Measurements from ENCODE around the gene RFC3.
"Not testable (repeated sequence)": the region's sequence is repeated elsewhere in the genome, so short reads cannot be mapped to it uniquely, and the experiment has no call there.

Gene RFC3, protein sequence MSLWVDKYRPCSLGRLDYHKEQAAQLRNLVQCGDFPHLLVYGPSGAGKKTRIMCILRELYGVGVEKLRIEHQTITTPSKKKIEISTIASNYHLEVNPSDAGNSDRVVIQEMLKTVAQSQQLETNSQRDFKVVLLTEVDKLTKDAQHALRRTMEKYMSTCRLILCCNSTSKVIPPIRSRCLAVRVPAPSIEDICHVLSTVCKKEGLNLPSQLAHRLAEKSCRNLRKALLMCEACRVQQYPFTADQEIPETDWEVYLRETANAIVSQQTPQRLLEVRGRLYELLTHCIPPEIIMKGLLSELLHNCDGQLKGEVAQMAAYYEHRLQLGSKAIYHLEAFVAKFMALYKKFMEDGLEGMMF

DNA sequence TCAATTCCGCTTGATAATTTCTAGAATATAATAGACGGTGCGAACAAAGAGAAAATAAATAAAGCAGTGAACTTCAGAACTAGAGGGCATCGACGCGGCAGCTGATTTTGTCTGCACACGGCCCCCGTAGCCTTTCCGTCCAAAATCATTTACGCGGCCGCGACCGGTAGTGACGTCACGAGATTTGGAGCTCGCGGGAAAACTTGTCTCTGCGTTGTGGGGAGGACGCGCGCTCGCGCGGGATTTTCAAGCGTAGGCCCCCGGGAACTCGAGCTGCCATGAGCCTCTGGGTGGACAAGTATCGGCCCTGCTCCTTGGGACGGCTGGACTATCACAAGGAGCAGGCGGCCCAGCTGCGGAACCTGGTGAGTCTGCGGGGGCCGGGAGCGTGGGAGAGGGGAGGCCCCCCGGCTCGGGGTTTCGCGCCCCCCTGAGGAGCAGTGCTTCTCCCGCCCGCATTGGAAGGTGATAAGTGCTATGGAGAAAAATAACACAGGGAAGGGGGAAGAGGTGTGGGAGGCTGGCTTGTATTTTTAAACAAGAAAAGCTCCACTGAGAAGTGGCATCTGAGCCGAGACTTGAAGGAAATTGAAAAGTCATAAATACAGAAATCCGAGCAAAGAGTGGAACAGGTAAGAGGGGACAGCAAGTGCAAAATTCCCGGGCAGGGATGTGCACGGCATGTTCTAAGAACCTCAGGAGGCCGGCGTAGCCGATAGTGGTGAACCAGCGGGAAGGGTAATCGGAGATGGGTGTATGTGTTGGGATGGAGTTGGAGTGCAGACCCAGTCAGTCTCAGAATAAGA, at the start of gene RFC3:
TSS of gene RFC3 (plus strand) at position 249 of the 806 bp plus-strand sequence. CDS start at position 279, 30 bp downstream.
- peak; percentile 68 for DNase-seq

DNA sequence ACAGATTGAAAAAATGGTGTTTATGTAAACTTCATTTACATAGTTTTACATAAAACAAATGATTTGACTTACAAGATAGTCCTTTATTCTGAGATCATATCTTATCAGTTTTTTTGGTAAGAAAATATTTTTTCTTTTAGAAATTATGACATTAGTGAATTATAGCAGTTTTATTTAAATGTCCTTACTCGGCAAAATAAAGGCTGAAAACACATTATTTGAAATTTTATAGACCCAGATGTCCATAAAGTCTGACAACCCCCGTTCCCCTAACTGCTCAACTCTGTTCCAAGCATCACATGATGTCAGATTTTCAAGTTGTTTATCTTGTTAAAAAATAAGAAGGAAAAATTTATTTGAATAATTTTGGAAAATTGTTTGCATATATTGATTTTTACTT, 46.7 kb upstream of the RFC3 start:
- no peak for DNase-seq

DNA sequence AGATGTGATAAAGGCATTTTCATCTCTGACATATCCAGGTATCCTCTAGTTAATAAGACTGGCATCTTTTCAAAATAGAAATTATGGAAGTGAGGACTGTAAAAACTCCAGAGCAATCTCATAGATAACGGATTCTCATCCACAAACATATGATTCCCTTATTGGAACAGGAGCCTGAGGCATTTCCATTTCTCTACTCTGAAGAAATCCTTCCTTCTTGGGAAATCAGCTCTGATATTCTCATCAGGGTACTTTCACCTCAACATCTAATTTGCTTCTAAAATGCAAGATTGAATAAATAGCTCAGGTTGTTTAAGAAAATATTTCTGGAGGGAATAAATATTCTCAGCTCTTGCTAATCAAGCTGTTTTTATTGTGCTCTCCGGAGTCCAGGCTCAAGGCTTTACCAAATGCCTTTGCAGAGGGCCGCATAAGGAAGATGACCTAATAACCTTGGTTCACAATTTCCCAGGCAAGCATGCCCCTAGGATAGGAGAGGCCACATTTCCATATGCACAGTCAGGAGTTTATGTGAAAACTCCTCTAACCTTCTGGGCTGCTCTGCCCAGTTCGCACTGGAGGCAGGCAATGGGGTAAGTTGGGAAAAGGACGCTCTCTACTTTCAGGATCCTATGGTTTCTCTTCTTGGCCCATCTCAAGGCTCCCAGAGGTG, 44.0 kb upstream of the RFC3 start:
- DNase-seq: no peak

DNA sequence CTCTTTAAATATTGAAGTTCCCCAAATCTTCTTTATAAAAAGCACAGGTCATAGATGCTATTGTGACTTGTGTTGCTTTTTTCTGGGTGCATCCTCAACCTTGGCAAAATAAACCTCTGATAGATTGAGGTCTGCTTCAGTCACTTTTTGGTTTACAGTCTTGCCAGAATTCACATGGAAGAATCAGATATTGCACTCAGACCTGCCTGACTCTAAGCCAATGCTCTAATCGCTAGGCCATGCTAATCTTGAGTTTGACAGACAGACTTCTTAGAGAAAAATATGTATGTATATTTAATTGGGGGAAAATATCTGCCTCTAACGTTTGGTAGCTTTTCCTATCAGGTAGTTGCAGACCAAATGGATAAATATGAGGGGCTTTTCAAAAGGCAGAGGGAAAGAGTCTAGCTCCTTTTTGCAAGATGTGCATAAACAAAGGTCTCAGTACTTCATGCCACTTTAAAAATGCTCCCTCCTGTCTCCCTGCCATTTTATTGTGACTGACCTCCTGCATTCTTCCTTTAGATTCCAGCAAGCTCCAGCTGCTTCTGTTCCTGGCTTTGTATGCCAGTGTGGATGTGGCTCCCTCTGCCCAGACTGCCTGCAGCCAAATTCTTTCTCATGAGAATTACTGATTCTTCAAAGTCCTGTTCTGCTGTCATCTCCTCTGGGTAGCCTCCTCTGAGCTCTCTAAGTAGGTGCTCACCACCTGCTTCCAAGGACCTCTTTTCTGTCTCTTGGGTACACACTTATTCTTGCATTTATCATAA, 42.4 kb upstream of the RFC3 start:
- no peak for DNase-seq

DNA sequence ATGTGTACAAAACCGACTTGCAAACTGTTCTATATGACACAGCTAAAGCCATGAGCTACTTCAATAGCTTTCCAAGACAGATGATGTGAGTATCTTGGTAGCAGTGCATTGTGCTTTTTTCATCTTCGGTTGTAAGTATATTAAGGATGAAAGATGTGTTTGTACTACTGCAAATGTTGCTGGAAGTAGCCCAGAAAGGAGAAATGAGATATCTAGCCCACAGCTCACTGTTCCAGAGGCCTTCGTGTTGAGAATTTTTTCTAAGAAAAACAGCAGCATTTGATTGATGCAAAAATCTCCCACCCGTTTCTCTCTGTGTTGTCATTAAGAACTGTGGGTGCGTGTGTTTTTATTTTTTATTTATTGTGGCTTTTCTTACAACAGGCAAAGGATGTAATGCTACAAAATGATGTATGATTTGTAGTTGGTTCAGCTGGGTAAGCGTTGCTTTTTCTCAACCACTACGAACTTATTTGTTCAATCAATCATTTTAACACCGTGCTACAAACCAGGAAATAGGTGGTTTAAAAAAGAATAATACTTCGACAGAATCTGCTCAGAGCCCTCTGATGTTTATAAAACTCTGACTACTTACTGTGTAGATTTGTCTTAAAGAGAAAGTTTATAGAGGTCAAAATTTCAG, 41.6 kb upstream of the RFC3 start:
- no peak for DNase-seq

DNA sequence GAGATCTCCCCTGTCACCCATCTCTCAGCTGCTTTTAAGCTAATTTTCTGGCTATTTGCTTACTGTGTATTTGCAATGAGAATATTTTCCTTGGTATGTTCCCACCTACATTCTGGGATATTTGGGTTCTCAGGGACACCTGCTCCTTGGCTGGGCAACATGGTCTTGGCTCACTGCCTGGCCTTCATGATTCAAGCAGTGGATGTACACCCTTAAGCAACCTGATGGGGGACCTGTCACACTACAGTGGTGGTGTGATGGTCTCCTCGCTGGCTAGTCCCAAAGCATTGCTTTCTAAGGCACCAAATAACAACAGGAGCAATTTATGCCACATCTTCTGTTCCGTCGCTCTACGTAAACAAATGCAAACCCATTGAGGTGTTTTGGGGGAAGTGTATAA, 35.3 kb upstream of the RFC3 start:
- DNase-seq: no peak

DNA sequence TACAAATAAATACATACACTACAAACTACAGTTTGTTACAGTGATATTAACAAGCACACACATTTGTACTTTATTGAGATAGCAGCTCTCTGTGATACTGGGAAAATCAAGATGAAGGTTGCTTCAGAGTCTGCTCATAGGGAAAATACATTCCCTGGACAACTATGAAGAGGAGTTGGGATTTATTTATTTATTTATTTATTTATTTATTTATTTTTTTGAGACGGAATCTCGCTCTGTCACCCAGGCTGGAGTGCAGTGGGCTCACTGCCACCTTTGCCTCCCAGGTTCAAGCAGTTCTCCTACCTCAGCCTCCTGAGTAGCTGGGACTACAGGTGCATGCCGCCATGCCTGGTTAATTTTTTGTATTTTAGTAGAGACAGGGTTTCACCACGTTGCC, 34.7 kb upstream of the RFC3 start:
- not testable (repeated sequence) for DNase-seq

DNA sequence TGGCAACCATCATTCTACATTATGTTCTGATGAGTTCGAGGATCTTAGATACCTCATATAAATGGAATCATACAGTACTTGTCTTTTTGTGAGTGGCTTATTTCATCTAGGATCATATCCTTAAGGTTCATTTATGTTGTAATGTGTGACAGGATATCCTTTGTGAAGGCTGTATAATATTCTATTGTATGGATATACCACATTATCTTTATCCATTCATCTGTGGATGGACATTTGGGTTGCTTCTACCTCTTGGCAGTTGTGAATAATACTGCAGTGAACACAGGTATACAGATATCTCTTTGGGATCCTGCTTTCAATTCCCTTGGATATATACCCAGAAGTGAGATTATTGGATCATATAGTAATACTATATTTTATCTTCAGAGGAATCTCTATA, 33.2 kb upstream of the RFC3 start:
- DNase-seq: no peak

DNA sequence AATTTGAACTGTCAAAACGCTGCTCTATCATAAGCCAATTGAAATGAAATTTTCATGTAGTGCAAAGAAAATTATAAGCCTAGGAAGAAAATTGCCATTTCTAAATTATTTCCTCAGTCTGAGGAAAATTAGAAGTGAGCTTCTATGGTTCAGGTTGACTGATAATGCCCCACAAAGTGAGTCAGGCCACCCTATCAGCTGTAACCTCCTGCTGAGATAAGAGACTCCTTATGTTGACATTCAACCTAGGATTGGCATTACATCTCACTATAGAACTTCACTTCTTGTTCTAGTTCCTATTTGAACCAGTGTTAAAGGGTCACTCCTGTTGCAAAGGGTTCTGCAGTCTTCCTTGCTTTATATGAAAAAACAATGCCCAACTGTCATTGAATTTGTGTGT, 32.6 kb upstream of the RFC3 start:
- DNase-seq: no peak

DNA sequence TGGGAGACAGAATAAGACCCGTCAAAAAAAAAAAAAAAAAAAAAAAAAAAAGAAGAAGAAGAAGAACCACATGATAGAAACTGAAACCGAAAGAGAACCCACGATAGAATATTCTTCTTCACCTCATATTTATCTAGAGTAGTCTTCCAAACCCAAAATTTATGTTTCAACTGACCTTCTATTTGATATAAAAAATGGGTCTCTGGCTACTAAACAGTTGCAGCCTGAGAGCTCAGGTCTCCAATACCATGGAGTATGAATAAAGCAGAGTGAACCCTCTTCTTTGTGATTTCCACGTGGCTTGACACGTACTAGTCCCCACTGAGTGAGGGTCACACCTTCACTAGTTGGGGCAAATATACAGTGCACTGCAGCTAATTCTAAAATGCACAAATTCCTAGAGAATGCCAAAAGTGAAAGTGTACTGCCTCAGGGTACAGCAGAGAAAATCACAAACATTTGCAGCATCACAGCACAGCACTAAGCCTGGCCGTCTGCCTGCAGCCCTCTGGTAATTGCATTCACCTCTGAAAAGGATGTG, 30.8 kb upstream of the RFC3 start:
- DNase-seq: no peak

DNA sequence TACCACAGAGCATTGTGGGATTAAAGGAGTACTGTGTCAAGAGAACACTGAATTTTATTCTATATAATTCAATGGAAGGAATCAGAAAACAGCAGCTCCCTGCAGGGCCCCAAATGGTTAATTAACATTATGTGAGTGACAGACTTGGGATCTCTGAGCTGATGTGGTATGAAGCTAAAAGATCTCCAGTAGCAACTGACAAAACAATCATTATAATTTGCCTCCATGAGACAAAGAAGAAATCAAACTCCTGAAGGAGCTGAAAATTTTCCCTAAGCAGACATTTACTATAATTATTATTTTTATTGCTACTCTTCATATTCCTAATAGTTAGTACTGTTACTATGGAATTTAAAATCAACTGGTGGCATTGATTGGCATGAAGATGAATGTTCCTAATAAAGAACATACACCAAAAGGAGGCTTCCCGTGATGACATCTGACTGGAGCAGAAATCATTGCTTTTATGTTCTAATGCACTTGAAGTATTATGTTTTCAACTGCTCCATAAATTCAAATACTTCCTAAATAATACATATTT, 28.8 kb upstream of the RFC3 start:
- DNase-seq: no peak

DNA sequence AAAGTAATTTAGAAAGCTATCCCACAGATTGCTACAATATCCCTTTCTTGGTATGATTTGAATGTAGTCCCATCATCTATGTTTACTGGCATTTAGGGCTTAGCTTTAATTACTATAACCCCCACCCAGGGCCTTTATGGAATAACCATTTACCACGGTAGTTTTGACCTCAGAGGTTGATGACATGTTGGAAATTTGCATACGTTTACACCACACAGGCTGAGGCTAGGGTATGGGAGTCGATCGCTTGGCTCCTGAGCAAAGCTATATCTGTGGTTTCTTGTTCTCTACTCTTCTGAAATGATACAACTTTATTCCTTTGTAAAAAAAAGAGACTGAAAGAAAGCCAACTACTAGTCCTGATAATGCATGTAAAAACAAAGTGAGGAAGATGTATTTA, 28.2 kb upstream of the RFC3 start:
- no peak for DNase-seq

DNA sequence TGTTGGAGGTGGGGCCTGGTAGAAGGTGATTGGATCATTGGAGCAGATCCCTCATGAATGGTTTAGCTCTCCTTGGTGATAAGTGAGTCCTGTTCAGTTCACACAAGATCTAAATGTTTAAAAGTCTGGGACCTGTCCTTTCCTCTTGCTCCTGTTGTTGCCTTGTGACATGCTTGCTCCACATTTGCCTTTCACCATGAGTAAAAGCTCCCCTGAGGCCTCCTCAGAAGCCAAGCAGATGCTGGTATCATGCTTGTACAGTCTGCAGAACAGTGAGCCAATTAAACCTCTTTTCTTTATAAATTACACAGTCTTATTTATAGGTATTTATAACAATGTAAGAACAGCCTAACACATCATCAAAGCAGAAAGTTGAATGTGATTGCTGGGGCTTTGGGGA, 24.2 kb upstream of the RFC3 start:
- no peak for DNase-seq

DNA sequence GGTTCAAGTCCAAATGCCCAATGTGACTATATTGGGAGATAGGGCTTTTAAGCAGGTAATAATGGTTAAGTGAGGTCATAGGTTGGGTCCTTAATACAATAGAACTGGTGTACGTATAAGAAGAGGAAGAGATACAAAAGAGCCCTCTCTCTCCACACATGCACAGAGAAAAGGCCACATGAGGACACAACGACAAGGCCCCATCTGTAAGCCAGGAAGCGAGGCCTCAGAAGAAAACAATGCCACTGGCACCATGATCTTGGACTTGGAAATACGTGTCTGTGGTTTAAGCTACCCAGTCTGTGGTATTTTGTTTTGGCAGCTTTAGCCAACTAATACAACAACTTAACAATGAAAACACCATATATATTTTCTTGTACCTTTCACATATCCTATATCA, 23.4 kb upstream of the RFC3 start:
- DNase-seq: no peak

DNA sequence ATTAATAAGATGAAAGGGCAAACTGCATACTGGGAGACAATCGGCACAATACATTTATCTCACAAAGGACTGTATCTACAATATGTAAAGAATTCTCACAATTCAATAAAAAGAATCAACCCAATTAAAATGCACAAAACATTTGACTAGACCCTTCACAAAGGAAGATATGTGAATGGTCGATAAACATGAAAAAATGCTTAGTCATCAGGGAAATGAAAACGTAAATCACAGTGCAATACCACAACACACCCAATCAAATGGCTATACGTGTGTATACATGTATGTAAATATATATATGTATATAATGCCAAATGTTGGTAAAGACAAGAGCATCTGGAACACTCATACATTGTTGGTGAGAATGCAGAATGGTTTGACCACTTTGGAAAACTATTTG, 21.9 kb upstream of the RFC3 start:
- DNase-seq: no peak

DNA sequence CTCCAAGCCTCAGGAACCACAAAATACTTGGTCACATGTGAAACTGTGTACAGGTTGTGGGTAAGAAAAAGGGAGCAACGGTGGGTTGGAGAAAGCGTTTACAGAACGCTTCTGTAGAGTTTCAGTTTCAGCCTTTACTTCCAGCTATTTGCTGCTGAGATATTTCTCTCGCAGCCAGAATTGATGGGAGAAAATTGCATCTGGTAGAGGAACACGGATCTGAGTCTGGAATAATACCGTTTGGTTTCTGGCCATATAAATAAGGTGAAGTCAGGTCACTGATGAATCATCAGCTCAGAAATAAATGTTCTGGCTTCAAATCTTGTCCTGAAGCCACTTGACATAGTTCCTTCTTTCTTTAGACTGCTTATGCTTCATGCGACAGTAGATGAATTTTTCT, 20.3 kb upstream of the RFC3 start:
- DNase-seq: no peak

DNA sequence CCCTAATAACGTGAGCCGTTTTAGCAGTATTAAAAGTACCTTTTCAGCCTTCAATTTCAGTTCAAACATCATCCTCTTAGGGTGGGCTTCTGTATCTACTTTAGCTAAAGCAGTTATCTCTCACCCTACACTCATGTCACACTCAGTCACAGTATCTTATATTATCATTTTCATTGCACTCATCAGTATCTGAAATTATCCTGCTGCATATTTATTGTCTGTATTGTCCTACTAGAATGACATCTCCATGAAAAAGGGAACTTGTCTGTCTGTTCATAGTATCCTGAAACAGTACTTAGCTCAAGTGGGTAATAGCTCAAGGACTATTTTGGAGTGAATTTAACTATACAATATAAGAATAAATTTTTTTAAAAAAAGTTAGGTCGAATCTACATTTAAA, 19.9 kb upstream of the RFC3 start:
- DNase-seq: no peak

DNA sequence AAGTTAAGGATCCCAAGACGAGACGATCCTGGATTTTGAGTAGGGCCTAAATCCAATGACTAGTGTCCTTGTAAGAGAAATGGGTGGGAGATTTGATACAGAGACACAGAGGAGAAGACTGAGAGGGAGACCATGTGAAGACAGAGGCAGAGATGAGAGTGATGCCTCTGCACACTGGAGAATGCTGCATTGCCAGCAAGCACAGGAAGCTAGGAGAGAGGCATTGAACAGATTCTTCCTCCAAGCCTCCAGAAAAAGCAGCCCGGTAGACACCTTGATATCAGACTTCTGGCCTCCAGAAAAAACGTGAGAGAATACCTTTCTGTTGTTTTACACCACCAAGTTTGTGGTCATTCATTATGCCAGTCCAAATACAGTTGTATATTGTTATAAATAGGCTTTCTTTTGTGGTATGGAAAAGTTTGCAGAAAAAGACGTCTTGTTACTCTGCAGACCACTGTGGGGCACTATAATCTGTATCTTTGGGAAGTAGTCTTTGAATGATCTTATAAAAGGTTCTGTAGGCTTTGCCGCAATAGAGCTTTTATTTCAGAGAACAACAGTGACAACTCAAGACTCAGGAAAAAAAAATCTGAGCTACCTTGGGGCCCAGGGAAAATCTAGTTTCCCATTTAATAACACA, 17.9 kb upstream of the RFC3 start:
- DNase-seq: peak; percentile 5

DNA sequence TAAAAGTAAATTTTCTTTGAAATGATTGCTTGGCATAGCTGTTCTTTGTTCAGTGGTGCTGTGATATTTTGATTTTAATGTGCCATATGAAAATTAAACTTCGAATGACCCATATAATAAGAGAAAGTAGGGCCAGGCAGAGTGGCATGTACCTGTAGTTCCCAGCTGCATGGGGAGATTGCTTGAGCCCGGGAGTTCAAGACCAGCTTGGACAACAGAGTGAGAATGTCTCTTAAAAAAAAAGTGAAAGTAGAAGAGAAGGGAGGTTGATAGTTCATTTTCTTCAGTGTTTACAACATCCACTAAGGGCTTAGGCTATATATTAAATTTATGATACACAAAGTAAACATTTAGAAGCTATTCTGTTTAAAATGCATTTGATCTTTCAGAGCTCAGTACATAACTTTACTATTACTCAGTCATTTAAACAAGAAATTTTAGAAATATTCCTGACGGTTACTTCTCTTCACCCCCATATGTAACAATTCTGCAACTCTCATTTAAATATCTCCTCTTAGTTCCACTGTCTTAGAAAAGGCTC, 17.2 kb upstream of the RFC3 start:
- no peak for DNase-seq

DNA sequence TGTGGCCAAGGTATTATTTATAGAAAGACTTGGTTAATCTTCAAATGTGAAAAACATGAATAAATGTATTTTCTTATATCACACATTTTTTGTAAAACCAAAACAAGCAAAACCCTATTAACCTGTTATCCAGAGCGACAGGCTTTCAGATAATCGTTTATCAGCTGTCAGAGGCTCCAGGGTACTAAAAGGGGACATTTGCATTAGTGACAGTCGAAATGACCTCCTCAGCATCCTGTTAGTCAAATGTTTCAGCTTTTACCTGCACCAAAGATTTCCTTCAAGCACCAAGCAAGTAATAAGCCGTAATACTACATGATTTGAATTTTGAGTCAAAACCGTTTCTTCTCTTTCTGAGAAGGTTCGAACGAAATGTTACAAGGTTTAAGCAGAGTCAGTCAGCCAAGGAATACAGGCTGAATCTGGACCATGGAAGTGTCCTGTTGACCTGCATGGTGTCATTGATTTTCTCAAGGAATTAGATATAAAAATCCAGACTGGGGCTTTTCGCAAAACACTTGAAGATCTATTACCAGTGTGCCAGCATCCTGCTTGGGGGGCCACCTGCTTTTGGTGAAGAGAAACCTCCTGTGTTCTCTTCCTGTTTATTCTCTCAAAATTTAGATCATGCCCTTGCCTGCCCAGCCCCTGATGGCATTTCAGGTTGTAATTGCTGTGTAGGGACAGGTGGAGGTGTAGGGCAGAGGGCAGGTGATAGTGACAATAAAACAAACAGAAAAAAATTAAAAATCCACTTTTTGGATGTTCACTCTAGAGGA, 11.3 kb upstream of the RFC3 start:
- DNase-seq: no peak
